A673 (cell line): ENCODE measurements around the gene TBC1D26. TPM values are rescaled to one million over a fixed set of nuclear protein-coding genes. Genes with fewer than 3 reads are reported as not detected.
"Not testable (repeated sequence)": the region's sequence is repeated elsewhere in the genome, so short reads cannot be mapped to it uniquely, and the experiment has no call there.

Experiments used
- Bru-seq: library from RNA; stranded (reverse); fragments of 400-500 nt; gene quantifications from one replicate; lab custom pipeline; 2021; lab: Mats Ljungman, UMichigan
- BruChase-seq, 2 experiments: library from RNA; stranded (reverse); fragments of 400-500 nt; gene quantifications; one replicate each; lab custom pipeline; 2021; lab: Mats Ljungman, UMichigan
- BruUV-seq: library from RNA; stranded (reverse); fragments of 400-500 nt; replicated peaks from 2 replicates; lab custom pipeline; 2021; lab: Mats Ljungman, UMichigan
- CTCF ChIA-PET: fragments of 300-600 bp; sonication (Branson Sonifier 250); formaldehyde crosslinking; loops from one replicate; lab custom pipeline; 2022; ENCODE audit warnings: antibody characterized with exemption; lab: Charles Lee
- POLR2A ChIA-PET: fragments of 300-600 bp; sonication (Branson Sonifier 250); formaldehyde crosslinking; loops from one replicate; lab custom pipeline; 2022; ENCODE audit warnings: antibody characterized with exemption; ENCODE audit not compliant: low non-redundant PET; lab: Charles Lee
- DNase-seq: peaks from one replicate; pipeline ENCODE4 v3.0.0-alpha.2; 2015; ENCODE audit warnings: low spot score
- H3K27ac ChIP-seq: fragments of 200-600 bp; sonication (generic); 2 replicates; pipeline ENCODE4 v1.5.1; 2016; ENCODE audit warnings: mixed run types, low read depth, mild to moderate bottlenecking, mixed read lengths, antibody characterized with exemption, low read length; ENCODE audit not compliant: poor library complexity, severe bottlenecking
- H3K27me3 ChIP-seq: fragments of 200-600 bp; sonication (generic); replicated peaks from 2 replicates; pipeline ENCODE4 v1.6.1; 2017; ENCODE audit warnings: mixed run types, low read depth, mild to moderate bottlenecking, mixed read lengths, antibody characterized with exemption, low read length; ENCODE audit not compliant: insufficient read depth, poor library complexity
- H3K36me3 ChIP-seq: fragments of 200-600 bp; sonication (generic); 2 replicates; pipeline ENCODE4 v1.6.1; 2016; ENCODE audit warnings: mixed run types, mild to moderate bottlenecking, mixed read lengths, antibody characterized with exemption, low read length; ENCODE audit not compliant: insufficient read depth, poor library complexity, severe bottlenecking
- H3K4me1 ChIP-seq: fragments of 200-600 bp; sonication (generic); 2 replicates; pipeline ENCODE4 v1.6.1; 2017; ENCODE audit warnings: mixed run types, mild to moderate bottlenecking, mixed read lengths, antibody characterized with exemption, low read length; ENCODE audit not compliant: insufficient read depth, poor library complexity, severe bottlenecking
- H3K4me3 ChIP-seq: fragments of 200-600 bp; sonication (generic); 2 replicates; pipeline ENCODE4 v1.5.1; 2016; ENCODE audit warnings: low read depth, mixed run types, mild to moderate bottlenecking, mixed read lengths, low read length; ENCODE audit not compliant: poor library complexity, severe bottlenecking
- H3K9me3 ChIP-seq: fragments of 200-600 bp; sonication (generic); 2 replicates; pipeline ENCODE4 v1.6.1; 2016; ENCODE audit warnings: mixed run types, low read depth, mild to moderate bottlenecking, mixed read lengths, antibody characterized with exemption, low read length; ENCODE audit not compliant: poor library complexity, severe bottlenecking
- intact Hi-C: fragments of 100-400 bp; cut with micrococcal nuclease; formaldehyde crosslinking; loops from one replicate; pipeline ENCODE4 v1.10.0; 2022; ENCODE audit not compliant: unreplicated experiment
- long read RNA-seq: library from polyadenylated mRNA; stranded (forward); transcript quantifications from one replicate; pipeline ENCODE4 v2.0.0, GENCODE V29; 2022
- total RNA-seq: library from RNA; stranded (reverse); gene quantifications from 2 replicates; pipeline ENCODE4 v1.2.3, GENCODE V29; 2021

TBC1D26 gene
- 0.11 and 0.39 TPM in 2 replicates for total RNA-seq
- percentile 5 among the genes with signal in this experiment for Bru-seq, nascent RNA
- BruChase-seq, experiment 1, labeled RNA remaining after a 2-hour chase = percentile 13 among the genes with signal in this experiment
- percentile 19 among the genes with signal in this experiment for BruChase-seq, experiment 2, labeled RNA remaining after a 6-hour chase
- long read RNA-seq = 0 reads

GRCh38 chr17:15731900-15732299, at the start of gene TBC1D26:
TSS of gene TBC1D26 (plus strand) at chr17:15732283. CDS start at chr17:15735349, 3,066 bp downstream.
- H3K9me3 ChIP-seq, H3K36me3 ChIP-seq, H3K27ac ChIP-seq, POLR2A ChIA-PET, H3K4me1 ChIP-seq, CTCF ChIA-PET, intact Hi-C loops, BruUV-seq, DNase-seq, H3K4me3 ChIP-seq, H3K27me3 ChIP-seq: not testable (repeated sequence)

GRCh38 chr17:15683135-15683534, 48.9 kb upstream of the TBC1D26 start:
- H3K27me3 ChIP-seq, CTCF ChIA-PET, intact Hi-C loops, H3K36me3 ChIP-seq, H3K4me1 ChIP-seq, POLR2A ChIA-PET, BruUV-seq, DNase-seq, H3K27ac ChIP-seq, H3K9me3 ChIP-seq: not testable (repeated sequence)
- H3K4me3 ChIP-seq = peak overlapping the region; percentile 59

- peak within 1 kb of the TSS; percentile 76 for H3K27ac ChIP-seq
- H3K36me3 ChIP-seq, H3K9me3 ChIP-seq, H3K4me1 ChIP-seq, intact Hi-C loops, POLR2A ChIA-PET, CTCF ChIA-PET, H3K27me3 ChIP-seq: not testable (repeated sequence)
- BruUV-seq = TSS peak; percentile 78
- peak; percentile 76 for DNase-seq
- H3K4me3 ChIP-seq = peak within 1 kb of the TSS; percentile 59
Measured at GRCh38 chr17:15683824-15684478, 48.1 kb upstream of the TBC1D26 start, which contains the start of gene TRIM16. TSS of gene TRIM16 (minus strand) at chr17:15684311. CDS start at chr17:15651609, 32,702 bp downstream.

GRCh38 chr17:15687494-15687893, 44.6 kb upstream of the TBC1D26 start:
- H3K27ac ChIP-seq, H3K36me3 ChIP-seq, BruUV-seq, CTCF ChIA-PET, DNase-seq, H3K9me3 ChIP-seq, H3K27me3 ChIP-seq, POLR2A ChIA-PET, H3K4me3 ChIP-seq, intact Hi-C loops, H3K4me1 ChIP-seq: not testable (repeated sequence)

GRCh38 chr17:15698967-15699366, 33.1 kb upstream of the TBC1D26 start:
- H3K9me3 ChIP-seq, H3K36me3 ChIP-seq, H3K27ac ChIP-seq, intact Hi-C loops, H3K4me1 ChIP-seq, CTCF ChIA-PET, DNase-seq, POLR2A ChIA-PET, H3K27me3 ChIP-seq: not testable (repeated sequence)
- TSS peak; percentile 99 for BruUV-seq
- H3K4me3 ChIP-seq = peak overlapping the region; percentile 49

- DNase-seq = peak; percentile 99
- H3K27me3 ChIP-seq, intact Hi-C loops, H3K4me1 ChIP-seq, CTCF ChIA-PET, H3K9me3 ChIP-seq, POLR2A ChIA-PET, BruUV-seq, H3K36me3 ChIP-seq: not testable (repeated sequence)
- Histone ChIP-seq H3K4me3 (peak within 1 kb of the TSS; percentile 49), H3K27ac (peak within 1 kb of the TSS; percentile 58)
Measured at GRCh38 chr17:15699413-15699924, 32.6 kb upstream of the TBC1D26 start, which contains the start of gene ZNF286A. TSS of gene ZNF286A (plus strand) at chr17:15699752. CDS start at chr17:15700330, 578 bp downstream.

- DNase-seq, intact Hi-C loops, CTCF ChIA-PET: not testable (repeated sequence)
Measured at GRCh38 chr17:15699937-15700336, 32.1 kb upstream of the TBC1D26 start.

More at GRCh38 chr17:15699937-15700336, 32.1 kb upstream of the TBC1D26 start:
- H3K4me1 ChIP-seq, H3K27me3 ChIP-seq, H3K36me3 ChIP-seq, H3K9me3 ChIP-seq, POLR2A ChIA-PET: not testable (repeated sequence)
- peak overlapping the region; percentile 58 for H3K27ac ChIP-seq
- H3K4me3 ChIP-seq = peak overlapping the region; percentile 49
- TSS peak; percentile 80 for BruUV-seq
